Loucy (cell line): Measurements from ENCODE around the gene ASTL.

Experiments
- EZH2phosphoT487 ChIP-seq: fragments of 200-600 bp; IDR thresholded peaks from 2 replicates; pipeline ENCODE4 v1.6.1; 2018; ENCODE audit warnings: antibody characterized with exemption, mild to moderate bottlenecking, moderate library complexity, borderline replicate concordance
- TF ChIP-seq, protein P1 (sequence below): fragments of 200-600 bp; sonication (generic); conservative IDR thresholded peaks from 2 replicates; pipeline ENCODE4 v1.5.1; 2014; ENCODE audit warnings: mild to moderate bottlenecking, antibody characterized with exemption, low read length

GRCh38 chr2:96108541-96109360 is 29.6 kb downstream of the ASTL start:
- TF ChIP-seq, protein P1, sequence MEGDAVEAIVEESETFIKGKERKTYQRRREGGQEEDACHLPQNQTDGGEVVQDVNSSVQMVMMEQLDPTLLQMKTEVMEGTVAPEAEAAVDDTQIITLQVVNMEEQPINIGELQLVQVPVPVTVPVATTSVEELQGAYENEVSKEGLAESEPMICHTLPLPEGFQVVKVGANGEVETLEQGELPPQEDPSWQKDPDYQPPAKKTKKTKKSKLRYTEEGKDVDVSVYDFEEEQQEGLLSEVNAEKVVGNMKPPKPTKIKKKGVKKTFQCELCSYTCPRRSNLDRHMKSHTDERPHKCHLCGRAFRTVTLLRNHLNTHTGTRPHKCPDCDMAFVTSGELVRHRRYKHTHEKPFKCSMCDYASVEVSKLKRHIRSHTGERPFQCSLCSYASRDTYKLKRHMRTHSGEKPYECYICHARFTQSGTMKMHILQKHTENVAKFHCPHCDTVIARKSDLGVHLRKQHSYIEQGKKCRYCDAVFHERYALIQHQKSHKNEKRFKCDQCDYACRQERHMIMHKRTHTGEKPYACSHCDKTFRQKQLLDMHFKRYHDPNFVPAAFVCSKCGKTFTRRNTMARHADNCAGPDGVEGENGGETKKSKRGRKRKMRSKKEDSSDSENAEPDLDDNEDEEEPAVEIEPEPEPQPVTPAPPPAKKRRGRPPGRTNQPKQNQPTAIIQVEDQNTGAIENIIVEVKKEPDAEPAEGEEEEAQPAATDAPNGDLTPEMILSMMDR: no peak
- TF ChIP-seq EZH2phosphoT487: no peak
